GM18508 (cell line): Measurements from ENCODE around the gene ADGRA3.

Experiments
- ATAC-seq: cut with Tn5 transposase; IDR thresholded peaks from one replicate; pipeline ENCODE4 v1.9.1; 2021; ENCODE audit warnings: moderate number of reproducible peaks; ENCODE audit not compliant: insufficient read depth, unreplicated experiment

The ADGRA3 gene

GRCh38 chr4:22456291-22456690 is 59.6 kb downstream of the ADGRA3 start:
- no peak for ATAC-seq

DNA sequence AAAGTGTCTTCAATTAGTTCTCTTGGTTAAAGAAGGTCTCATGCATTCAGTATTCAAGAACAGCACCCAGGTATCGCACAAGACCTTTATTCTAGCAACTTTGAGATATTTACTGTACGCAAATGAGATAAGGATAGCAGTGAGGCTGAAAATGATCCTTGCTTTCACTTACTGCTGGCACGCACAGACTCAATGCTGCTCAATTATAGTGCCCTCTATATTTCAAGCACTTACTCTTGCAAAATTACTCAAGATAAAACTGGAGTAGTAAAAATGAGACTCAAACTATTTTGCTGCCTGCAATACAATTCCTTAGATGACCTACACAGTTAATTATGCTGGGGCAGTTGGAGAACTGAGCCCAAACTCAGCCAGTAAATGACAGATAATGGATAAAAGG is 60.9 kb downstream of the ADGRA3 start:
- no peak for ATAC-seq

- ATAC-seq: no peak
Measured at GRCh38 chr4:22454216-22454838, 61.5 kb downstream of the ADGRA3 start.

DNA sequence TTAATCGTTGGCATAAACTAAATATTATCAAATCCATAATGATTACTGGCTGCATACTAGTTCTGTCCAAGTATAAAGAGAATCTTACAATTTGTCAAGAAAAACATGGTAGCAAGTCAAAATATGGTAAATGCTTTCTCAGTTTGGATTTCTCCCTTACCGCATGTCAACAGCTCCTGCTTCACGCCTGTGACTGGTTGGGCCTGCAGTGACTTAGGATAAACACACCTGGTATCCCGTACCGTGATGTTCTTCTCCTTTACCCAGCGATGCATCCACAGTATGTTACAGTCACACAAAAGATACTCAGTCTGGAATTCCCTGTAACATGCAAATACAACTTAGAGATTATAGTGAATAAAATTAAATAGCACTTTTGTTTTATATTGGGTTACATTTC is 71.1 kb downstream of the ADGRA3 start:
- ATAC-seq: no peak

GRCh38 chr4:22442956-22443355 is 72.9 kb downstream of the ADGRA3 start:
- no peak for ATAC-seq

GRCh38 chr4:22440999-22441398 is 74.9 kb downstream of the ADGRA3 start:
- ATAC-seq: no peak

GRCh38 chr4:22439947-22440346 is 75.9 kb downstream of the ADGRA3 start:
- ATAC-seq: no peak

DNA sequence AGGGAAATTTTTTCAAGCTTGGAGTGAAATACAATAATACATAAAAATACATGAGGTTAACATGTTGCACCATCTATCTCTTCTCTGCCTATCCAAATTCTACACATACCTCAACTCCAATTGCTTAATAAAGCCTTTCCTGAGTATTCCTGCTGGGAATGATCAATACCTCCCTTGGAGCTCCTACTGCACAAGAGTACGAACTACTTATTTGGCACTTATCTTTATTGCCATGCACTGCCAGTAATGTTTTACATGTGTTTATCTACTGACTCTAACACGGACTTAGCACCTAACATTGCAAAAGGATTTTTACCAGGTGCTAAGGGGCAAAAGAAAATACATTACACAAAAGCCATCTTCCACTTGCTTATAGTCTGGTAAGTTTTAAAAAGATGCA is 80.2 kb downstream of the ADGRA3 start:
- ATAC-seq: no peak

GRCh38 chr4:22434895-22435294 is 81.0 kb downstream of the ADGRA3 start:
- ATAC-seq: no peak

DNA sequence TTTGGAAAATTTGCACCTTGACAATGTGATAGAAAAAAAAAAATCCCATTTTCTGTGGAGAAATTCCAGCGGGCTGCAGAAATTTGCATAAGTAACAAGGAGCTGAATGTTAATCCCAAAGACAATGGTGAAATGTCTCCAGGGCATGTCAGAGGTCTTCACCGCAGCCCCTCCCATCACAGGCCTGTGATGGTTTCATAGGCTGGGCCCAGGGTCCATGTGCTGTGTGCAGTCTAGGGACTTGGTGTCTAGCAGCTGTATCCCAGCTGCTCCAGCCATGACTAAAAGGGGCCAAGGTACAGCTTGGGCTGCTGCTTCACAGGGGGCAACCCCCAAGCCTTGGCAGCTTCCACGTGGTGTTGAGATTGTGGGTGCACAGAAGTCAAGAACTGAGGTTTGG is 85.2 kb downstream of the ADGRA3 start:
- no peak for ATAC-seq

DNA sequence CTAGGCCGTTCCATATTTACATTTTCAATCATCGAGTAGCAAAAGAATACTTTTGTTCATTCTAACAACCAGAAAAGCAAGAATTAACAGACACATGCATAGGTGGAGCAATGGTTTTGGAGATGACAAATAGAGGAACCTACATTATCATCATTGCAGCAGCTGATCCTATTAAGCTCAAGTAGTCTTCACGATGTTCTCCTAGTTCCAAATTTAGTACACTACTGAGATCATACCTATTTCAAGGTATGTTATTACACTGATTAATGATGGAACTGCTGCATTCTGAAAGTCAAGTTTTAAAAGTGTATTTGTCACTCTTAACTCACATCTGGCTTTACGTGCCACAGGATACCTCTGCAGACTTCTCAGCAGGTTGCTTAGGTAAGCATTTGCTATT is 87.4 kb downstream of the ADGRA3 start:
- ATAC-seq: no peak

DNA sequence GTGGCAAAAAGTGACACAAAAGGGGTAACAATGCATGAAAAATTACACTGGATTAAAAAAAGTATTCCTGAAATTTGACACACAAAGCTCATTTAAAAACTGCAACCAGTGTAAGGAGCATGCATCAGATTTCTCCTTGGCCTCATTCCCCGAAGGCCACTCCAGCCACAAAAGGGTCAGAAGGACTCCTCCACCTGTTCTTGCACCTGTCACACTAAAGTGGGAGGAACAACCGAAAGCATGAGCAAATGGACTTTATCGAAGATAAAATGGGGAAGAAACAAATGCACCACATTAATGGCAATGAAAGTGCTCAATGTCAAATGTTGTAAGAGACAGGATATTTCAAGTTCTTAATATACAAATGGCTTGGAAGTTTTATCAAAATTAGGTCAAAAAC is 88.2 kb downstream of the ADGRA3 start:
- no peak for ATAC-seq

GRCh38 chr4:22420291-22420690 is 95.6 kb downstream of the ADGRA3 start:
- ATAC-seq: no peak

GRCh38 chr4:22417408-22417807 is 98.5 kb downstream of the ADGRA3 start:
- ATAC-seq: no peak

- no peak for ATAC-seq
Measured at GRCh38 chr4:22416403-22416802, 99.5 kb downstream of the ADGRA3 start.

GRCh38 chr4:22414833-22415232 is 101.0 kb downstream of the ADGRA3 start:
- no peak for ATAC-seq

- no peak for ATAC-seq
Measured at GRCh38 chr4:22413471-22413870, 102.4 kb downstream of the ADGRA3 start.

GRCh38 chr4:22412013-22412412 is 103.9 kb downstream of the ADGRA3 start:
- ATAC-seq: no peak

- no peak for ATAC-seq
Measured at GRCh38 chr4:22410645-22411247, 105.1 kb downstream of the ADGRA3 start.

- ATAC-seq: no peak
Measured at GRCh38 chr4:22408474-22408873, 107.4 kb downstream of the ADGRA3 start.

DNA sequence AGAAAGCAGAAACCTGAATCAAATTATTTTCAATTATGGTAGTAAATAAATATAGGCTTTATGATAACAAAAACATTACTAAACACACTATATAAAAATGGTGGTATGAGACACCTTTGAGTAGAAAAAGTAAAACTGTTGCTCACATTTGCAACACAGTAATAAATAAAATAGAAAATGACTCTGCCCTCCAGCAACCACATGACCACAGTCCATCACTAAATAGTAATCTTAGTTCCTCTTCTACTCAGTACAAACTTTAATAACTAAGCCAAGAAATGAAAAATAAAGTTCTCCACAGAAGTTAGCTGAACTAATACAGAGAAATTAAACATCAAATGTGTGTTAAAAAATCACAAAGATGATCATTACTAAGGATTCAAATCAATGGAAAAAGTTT is 108.5 kb downstream of the ADGRA3 start:
- no peak for ATAC-seq

DNA sequence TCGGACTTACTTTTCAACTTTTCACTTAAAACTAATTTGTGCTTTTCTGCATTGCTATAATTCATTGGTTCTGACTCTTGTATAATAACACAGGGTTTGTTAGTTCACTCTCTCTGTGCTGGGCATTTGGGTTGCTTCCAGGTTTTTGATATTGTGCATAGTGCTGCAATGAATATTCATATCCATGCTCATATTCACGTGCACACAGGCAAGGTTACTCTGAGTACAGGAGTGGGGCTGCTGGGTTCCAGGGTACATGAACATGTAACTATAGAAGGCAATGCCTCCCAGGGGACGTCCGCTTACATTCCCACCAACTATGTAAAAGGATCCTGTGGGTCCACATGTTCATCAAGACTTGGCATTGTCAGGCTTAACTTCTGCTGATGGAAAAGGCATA is 117.2 kb downstream of the ADGRA3 start:
- ATAC-seq: no peak
